Ascending aorta (tissue), 2 donors: ENCODE data around the gene GGT5. TPM values are rescaled to one million over a fixed set of nuclear protein-coding genes. Genes with fewer than 3 reads are reported as not detected.
"Not testable (repeated sequence)": the region's sequence is repeated elsewhere in the genome, so short reads cannot be mapped to it uniquely, and the experiment has no call there.

ENCODE experiments used
- DNase-seq, 2 donors: peaks; one replicate each; pipeline ENCODE4 v3.0.0-alpha.2; 2019; ENCODE audit warnings: low spot score in 2 of 2
- H3K27ac ChIP-seq, 2 donors: fragments of 200-600 bp; sonication (generic); one replicate each; pipeline ENCODE4 v1.5.1; 2016 to 2017; ENCODE audit warnings: mild to moderate bottlenecking in 1 of 2
- H3K27me3 ChIP-seq: fragments of 200-600 bp; sonication (generic); one replicate; pipeline ENCODE4 v1.5.1; 2017
- H3K36me3 ChIP-seq, 2 donors: fragments of 200-600 bp; sonication (generic); one replicate each; pipeline ENCODE4 v1.5.1; 2016
- H3K4me1 ChIP-seq, 2 donors: fragments of 200-600 bp; sonication (generic); one replicate each; pipeline ENCODE4 v1.5.1; 2016 to 2017; ENCODE audit warnings: mild to moderate bottlenecking in 1 of 2
- H3K4me3 ChIP-seq, 2 donors: fragments of 200-600 bp; sonication (generic); one replicate each; pipeline ENCODE4 v1.5.1; 2016 to 2017; ENCODE audit warnings: mild to moderate bottlenecking in 1 of 2
- H3K9me3 ChIP-seq, 2 donors: fragments of 200-600 bp; sonication (generic); one replicate each; pipeline ENCODE4 v1.5.1; 2016
- intact Hi-C: fragments of 100-400 bp; cut with DNase I; formaldehyde crosslinking; loops from one replicate; pipeline ENCODE4 v1.15.1; 2023
- total RNA-seq: library from RNA; depleted of rRNA; stranded (reverse); fragments of >200 nt; gene quantifications from one replicate; pipeline ENCODE4 v1.1.0, GENCODE V29; 2016
- TF ChIP-seq, protein P1 (sequence below), 3 experiments: fragments of 200-600 bp in 2 of 3; fragments of 450-650 bp in 1 of 3; sonication (generic) in 2 of 3; IDR thresholded peaks; one replicate each; pipeline ENCODE4 v1.5.1; 2016 to 2019; ENCODE audit warnings: antibody characterized with exemption in 3 of 3, mild to moderate bottlenecking in 1 of 3, moderate library complexity in 1 of 3

GGT5 gene
- total RNA-seq, 1 donor from 2014 or later: 238 TPM

DNA sequence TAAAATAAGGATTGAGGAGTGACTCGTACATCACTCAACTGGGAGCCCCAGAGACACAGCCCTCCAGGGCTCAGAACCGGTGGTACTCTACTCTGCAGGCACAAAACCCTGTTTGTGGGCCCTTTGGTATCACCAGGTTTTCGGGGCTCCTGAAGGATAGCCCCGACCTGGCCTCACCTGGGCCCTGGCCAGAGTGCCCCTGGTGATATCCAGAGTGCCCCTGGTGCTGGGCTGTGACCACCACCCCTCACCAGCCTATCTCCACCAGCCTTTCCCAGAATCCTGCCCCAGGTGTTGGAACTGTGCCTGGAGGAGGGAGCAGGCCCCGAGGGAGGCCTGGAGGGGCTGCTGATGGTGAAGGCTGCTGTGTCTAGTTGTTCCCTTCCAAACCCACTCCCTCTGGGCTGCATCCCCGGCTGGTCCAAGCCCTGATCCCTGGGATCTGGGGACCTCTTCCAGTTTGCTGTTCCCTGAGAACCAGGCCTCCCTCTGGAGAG, 2.2 kb upstream of the GGT5 start:
- Histone ChIP-seq H3K9me3 (no peaks in the 10 kb centered on the region), H3K4me3 (no peak overlapping the region), H3K27me3 (no peaks in the 10 kb centered on the region), H3K4me1 (peaks cover 18 to 34% of the 10 kb centered on the region in 2 donors), H3K27ac (peak overlapping the region; percentile 92 to 93), H3K36me3 (no peaks in the 10 kb centered on the region)
- TF ChIP-seq, protein P1, sequence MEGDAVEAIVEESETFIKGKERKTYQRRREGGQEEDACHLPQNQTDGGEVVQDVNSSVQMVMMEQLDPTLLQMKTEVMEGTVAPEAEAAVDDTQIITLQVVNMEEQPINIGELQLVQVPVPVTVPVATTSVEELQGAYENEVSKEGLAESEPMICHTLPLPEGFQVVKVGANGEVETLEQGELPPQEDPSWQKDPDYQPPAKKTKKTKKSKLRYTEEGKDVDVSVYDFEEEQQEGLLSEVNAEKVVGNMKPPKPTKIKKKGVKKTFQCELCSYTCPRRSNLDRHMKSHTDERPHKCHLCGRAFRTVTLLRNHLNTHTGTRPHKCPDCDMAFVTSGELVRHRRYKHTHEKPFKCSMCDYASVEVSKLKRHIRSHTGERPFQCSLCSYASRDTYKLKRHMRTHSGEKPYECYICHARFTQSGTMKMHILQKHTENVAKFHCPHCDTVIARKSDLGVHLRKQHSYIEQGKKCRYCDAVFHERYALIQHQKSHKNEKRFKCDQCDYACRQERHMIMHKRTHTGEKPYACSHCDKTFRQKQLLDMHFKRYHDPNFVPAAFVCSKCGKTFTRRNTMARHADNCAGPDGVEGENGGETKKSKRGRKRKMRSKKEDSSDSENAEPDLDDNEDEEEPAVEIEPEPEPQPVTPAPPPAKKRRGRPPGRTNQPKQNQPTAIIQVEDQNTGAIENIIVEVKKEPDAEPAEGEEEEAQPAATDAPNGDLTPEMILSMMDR (IDR thresholded peaks at IDR 0.05): no peak
- no peak for DNase-seq
- intact Hi-C loops: loop anchor here (1.0 to 10.0 kb wide), 3 partner anchors 40 to 142 kb away; no protein-coding TSS in a partner anchor

GRCh38 chr22:24245584-24246561, 991 bp upstream of the GGT5 start:
- H3K4me1 ChIP-seq: peaks cover 18 to 34% of the 10 kb centered on the region in 2 donors

DNA sequence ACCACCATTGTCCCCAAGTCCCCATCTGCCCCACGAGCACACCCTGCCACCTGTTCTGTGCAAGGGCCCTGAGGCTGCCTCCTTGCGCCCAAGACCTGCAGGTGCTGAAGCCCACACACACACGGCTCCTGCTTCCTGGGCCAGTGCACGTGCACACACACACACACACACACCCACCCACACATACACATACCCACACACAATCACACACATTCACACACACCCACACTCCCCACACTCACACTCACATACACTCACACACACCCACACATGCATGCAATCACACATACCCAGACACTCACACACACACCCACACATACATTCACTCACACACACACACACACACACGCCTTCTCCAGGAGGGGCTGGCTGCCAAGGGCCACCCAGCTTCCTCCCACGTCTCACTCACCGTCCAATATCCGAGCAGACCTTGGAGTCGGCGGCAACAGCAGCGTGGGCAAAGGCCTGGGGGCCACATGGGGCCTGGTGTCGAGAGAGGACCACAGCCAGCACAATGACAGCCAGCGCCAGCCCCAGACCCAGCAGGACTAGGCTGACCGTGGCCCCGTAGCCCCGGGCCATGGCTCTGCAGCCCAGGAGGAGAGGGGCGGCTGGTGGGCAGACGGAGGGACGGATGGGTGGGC, 616 bp downstream of the GGT5 start:
- H3K36me3 ChIP-seq: no peaks in the 10 kb centered on the region
- no peak for DNase-seq
- peak overlapping the region; percentile 92 to 93 for H3K27ac ChIP-seq
- peaks cover 18 to 34% of the 10 kb centered on the region in 2 donors for H3K4me1 ChIP-seq
- no peaks in the 10 kb centered on the region for H3K27me3 ChIP-seq
- H3K4me3 ChIP-seq: peak overlapping the region; percentile 11 to 30
- TF ChIP-seq, protein P1 (IDR thresholded peaks at IDR 0.05): no peak
- H3K9me3 ChIP-seq: no peaks in the 10 kb centered on the region
- intact Hi-C loops: loop anchor here (10.0 kb wide), 1 partner anchor 139 kb away; no protein-coding TSS in a partner anchor

More at GRCh38 chr22:24245584-24246561, 991 bp upstream of the GGT5 start:
- not testable (repeated sequence) for H3K27me3 ChIP-seq, H3K9me3 ChIP-seq, H3K36me3 ChIP-seq
- peak in 1 of 2 donors; percentile 92 for DNase-seq
- Histone ChIP-seq H3K27ac (peak overlapping the region; percentile 92 to 93), H3K4me3 (peak overlapping the region in 1 of 2 donors; percentile 11)
- intact Hi-C loops: loop anchor here (10.0 kb wide), 1 partner anchor 141 kb away; no protein-coding TSS in a partner anchor

DNA sequence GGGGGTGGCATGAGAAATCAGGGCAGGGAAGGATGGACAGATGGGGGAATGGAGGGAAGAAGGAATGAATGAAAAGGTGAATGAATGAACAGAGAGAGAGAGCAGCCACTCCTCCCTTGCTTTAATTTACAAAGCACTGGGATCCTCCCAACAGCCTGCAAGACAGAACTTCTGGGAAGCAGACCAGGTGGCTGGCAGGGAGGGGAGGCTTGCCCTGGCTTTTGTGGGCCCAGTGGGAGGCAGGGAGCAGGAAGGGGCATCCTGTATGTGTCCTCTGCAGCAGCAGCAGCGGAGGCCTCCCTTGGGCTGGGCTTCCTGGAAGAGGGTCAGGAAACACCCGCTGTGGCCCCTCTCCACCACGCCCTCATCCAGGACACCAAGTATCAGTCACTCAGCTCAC, 1.5 kb downstream of the GGT5 start:
- peaks cover 18 to 34% of the 10 kb centered on the region in 2 donors for H3K4me1 ChIP-seq
- intact Hi-C loops: loop anchor here (10.0 kb wide), 1 partner anchor 139 kb away; no protein-coding TSS in a partner anchor
- H3K36me3 ChIP-seq, H3K9me3 ChIP-seq, DNase-seq, H3K27me3 ChIP-seq: not testable (repeated sequence)
- H3K4me3 ChIP-seq: peak overlapping the region; percentile 11 to 23
- peak overlapping the region in 1 of 2 donors; percentile 27 for H3K27ac ChIP-seq

DNA sequence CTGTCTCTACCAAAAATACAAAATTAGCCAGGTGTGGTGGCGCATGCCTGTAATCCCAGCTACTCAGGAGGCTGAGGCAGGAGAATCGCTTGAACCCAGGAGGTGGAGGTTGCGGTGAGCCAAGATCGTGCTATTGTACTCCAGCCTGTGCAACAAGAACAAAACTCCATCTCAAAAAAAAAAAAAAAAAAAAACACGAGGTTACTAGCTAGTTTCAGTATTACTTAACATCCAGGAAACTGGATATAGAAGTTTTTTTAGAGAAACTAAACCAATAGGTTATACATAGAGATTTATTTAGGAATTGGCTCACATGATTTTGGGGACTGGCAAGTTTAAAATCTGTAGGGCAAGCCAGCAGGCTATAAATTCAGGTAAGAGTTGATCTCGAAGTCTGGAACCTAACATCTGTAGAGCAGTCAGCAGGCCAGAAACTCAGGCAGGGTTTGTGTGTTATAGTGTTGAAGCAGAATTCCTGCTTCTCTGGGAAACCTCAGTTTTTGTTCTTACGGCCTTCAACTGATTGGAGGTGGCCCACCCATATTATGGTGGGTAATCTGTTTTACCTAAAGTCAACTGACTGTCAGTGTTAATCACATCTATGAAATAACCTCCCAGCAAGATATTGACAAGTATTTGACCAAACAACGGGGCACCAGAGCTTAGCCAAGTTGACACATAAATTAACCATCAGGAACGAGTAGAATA, 3.7 kb downstream of the GGT5 start:
- H3K27ac ChIP-seq, H3K9me3 ChIP-seq, H3K36me3 ChIP-seq, H3K27me3 ChIP-seq, H3K4me3 ChIP-seq, DNase-seq: not testable (repeated sequence)
- intact Hi-C loops: loop anchor here (10.0 kb wide), 1 partner anchor 136 kb away; no protein-coding TSS in a partner anchor
- H3K4me1 ChIP-seq: peaks cover 11 to 17% of the 10 kb centered on the region in 2 donors

DNA sequence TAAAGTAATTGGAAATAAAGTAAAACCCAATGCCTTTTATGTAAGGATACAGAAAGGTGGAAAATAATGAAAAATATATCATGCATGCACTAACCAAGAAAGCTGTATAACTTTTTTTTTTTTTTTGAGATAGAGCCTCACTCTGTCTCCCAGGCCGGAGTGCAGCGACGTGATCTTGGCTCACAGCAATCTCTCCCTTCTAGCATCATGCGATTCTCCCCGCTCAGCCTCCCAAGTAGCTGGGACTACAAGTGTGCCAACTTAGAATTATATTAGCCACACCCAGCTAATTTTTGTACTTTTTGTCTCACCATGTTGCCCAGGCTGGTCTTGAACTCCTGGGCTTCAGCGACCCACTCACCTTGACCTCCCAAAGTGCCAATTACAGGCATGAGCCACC, 4.5 kb downstream of the GGT5 start:
- Histone ChIP-seq H3K4me1 (peaks cover 3 to 10% of the 10 kb centered on the region in 2 donors), H3K36me3 (no peaks in the 10 kb centered on the region), H3K27ac (no peak overlapping the region), H3K27me3 (no peaks in the 10 kb centered on the region), H3K9me3 (no peaks in the 10 kb centered on the region), H3K4me3 (no peak overlapping the region)
- DNase-seq: no peak
- intact Hi-C loops: loop anchor here (10.0 kb wide), 1 partner anchor 136 kb away; no protein-coding TSS in a partner anchor
- TF ChIP-seq, protein P1 (IDR thresholded peaks at IDR 0.05): no peak

DNA sequence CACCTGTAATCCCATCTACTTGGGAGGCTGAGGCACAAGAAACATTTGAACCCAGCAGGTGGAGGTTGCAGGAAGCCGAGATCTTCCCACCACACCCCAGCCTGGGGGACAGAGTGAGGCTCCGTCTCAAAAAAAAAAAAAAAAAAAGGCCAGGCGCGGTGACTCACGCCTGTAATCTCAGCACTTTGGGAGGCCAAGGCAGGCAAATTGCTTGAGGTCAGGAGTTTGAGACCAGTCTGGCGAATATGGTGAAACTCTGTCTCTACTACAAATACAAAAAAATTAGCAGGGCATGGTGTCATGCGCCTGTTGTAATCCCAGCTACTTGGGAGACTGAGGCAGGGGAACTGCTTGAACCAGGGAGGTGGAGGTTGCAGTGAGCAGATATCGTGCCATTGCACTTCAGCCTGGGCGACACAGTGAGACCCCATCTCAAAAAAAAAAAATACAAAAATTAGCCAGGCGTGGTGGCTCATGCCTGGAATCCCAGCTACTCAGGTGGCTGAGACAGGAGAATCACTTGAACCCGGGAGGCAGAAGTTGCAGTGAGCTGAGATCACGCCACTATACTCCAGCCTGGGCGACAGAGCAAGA, 6.7 kb downstream of the GGT5 start:
- H3K36me3 ChIP-seq, H3K4me3 ChIP-seq, H3K27ac ChIP-seq, H3K4me1 ChIP-seq, H3K27me3 ChIP-seq, intact Hi-C loops, DNase-seq, H3K9me3 ChIP-seq: not testable (repeated sequence)
